Left colon (tissue), 2 donors: ENCODE results near the gene LORICRIN. TPM values are rescaled to one million over a fixed set of nuclear protein-coding genes. Genes with fewer than 3 reads are reported as not detected.

Source experiments
- ATAC-seq: fragments of 200-7000 bp; cut with Tn5 transposase; one replicate; pipeline ENCODE4 v1.9.1; 2020; ENCODE audit warnings: mild to moderate bottlenecking, moderate library complexity
- DNase-seq, 2 donors: peaks; one replicate each; pipeline ENCODE4 v3.0.0-alpha.2; 2020
- intact Hi-C, 2 donors: fragments of 100-400 bp; cut with DNase I in 1 of 2; cut with micrococcal nuclease in 1 of 2; formaldehyde crosslinking; loops; one replicate each; pipeline versions ENCODE4 v1.11.2 to v1.14.0; 2022; cut with DNase I, micrococcal nuclease
- total RNA-seq, 2 donors: library from RNA; stranded (reverse); fragmentation: NEBNext Ultra II Directional; extraction: Animal tissue kit (Norgen Biotek cat#: 25700); gene quantifications; one replicate each; pipeline ENCODE4 v1.2.1, GENCODE V29; 2021
- donor health status: DM: no; HTN: no; CAD: no.
- donor health status: DM: yes; HTN: yes; CAD: no.

Gene LORICRIN
- total RNA-seq, 2 donors from 2014 or later: not detected

GRCh38 chr1:153292185-153292584 is 32.7 kb downstream of the LORICRIN start:
- intact Hi-C loops: no loop called here
- ATAC-seq (no peak), DNase-seq (no peak)

DNA sequence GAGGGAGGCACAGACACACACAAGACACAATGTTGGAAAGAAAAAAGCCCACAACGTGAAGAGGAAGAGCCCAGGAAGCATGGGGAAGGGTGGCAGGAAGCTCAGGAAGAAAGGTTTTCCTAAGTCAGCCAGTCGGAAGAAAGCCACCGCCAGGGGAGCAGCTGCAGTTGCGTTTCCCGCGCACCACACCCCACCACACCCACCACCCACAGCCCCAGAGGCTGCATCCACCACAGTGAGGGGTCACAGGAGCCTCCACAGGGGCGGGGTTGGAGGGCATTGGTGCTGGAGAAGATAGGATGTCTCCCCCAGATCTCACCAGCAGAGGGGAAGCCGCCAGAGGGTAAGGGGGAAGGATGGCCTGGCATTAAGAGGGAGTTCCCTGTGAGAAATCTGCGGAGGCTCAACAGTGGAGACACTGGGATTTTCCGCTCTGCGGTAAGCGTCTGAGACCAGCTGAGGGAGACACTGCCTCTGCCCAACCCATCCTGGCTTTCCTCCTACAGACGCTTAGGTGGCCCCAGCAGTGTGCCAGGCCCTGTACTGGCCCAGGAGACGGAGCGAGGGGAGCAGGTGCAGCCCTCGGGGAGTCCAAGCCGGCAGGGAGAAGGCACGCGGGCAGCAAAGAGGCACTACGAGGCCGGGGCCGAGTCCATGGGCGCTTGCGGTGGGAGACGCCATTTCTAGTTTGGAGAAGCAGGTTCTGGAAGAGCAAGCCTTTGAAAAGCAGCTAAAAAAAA is 33.4 kb downstream of the LORICRIN start:
- no peak for ATAC-seq
- no peak for DNase-seq
- intact Hi-C loops: no loop called here

DNA sequence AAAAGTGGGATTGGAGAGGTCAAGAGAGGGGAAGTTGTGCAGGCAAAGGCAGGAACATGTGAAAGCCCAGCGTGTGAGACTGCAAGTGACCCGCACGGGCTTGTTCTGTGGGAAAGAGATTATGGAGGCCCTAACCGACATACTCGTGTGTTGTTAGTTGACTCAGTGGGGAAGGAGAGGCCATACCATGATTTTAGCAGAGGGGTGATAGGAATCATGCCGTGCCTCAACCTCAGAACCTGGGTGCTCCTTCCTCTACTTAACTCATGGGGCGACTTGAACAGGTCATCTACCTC is 33.9 kb downstream of the LORICRIN start:
- DNase-seq: no peak
- intact Hi-C loops: no loop called here
- no peak for ATAC-seq

GRCh38 chr1:153293851-153294250 is 34.4 kb downstream of the LORICRIN start:
- ATAC-seq: no peak
- intact Hi-C loops: no loop called here
- no peak for DNase-seq

- intact Hi-C loops: no loop called here
These were observed 42.8 kb downstream of the LORICRIN start for GRCh38 chr1:153302308-153302707.

GRCh38 chr1:153305682-153306081 is 46.2 kb downstream of the LORICRIN start:
- DNase-seq: no peak
- intact Hi-C loops: no loop called here
- ATAC-seq: no peak

More at GRCh38 chr1:153302308-153302707, 42.8 kb downstream of the LORICRIN start:
- DNase-seq (no peak), ATAC-seq (no peak)

DNA sequence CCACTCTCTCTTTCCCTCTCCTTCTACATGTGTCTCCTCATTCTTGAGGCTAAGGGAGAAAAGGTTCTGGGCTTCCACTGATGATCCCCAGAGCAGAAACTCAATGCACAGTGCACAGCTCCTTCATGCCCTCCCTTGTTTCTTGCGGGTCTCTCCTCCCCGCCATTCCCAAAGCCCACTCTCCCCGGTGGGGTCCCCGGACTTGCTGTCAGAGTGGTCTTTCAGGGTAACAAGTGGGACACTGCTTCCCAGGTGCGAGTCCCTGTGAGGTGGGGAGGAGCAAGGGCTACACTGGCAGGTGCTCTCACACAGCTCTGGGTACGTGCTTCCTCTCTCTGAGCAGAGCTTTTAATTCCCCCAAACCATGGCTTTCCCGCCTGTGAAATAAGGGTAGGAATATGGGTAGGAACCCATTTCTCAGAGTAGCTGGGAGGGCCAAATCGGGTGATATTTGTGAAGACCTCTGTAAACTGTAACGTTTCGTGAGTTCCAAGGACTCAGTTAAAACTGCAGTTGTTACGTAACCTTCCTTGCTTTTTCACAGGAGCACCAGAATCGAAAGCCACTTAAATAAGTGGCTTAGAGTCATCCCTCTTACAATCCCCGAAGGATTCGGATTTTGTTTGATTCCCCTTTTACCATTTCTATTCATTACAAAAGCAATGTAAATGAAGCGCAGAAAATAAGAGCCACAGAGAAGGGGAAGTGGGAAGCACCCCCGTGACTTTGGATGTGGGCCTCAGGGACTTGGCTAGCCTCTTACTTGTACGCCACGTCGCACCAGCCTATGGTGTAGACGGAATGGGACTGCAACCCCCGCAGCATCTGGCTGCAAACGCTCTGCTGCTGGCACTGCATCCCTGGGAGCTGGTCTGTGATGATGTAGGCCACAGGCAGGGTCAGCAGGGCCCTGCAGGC is 47.1 kb downstream of the LORICRIN start:
- ATAC-seq (no peak), DNase-seq (no peak)
- intact Hi-C loops: no loop called here

DNA sequence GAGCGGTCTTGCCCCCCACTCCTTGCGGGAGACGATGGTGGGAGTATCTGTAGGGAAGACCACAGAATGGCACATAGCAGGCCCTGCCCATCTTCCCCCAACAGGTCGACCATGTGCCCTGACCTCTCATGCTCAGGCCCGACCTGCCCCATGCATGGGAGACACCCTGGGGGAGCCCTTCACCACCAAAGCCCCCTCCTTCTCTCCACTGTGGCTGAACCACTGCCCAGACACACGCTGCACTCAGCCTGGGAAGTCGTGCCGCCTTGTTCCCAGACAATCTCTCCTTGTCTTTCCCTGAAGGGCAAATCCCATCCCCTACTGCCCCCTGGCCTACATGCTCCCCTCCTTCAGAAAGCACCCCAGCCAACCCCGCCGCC is 47.7 kb downstream of the LORICRIN start:
- intact Hi-C loops: no loop called here
- DNase-seq (no peak), ATAC-seq (no peak)

DNA sequence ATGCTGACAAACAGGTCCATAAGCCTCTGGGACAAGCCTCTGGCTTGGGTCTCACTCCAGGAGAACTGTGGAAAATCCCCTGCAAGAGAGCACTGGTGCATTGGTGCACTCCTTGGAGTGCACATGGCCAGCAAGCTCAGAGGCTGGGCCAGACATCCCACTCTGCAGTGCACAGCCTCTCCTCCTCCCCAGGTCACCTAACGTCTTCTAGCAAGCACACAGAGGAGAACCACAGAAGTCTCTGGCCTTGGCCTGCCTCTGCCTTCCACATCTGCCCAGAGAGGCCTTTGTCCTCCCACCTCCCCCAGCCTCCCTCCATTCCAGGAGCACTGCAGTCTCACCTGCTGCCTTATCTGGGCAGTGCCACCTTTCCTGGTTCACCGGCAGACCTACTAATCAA is 49.1 kb downstream of the LORICRIN start:
- ATAC-seq (no peak), DNase-seq (no peak)
- intact Hi-C loops: no loop called here

GRCh38 chr1:153309441-153309840 is 50.0 kb downstream of the LORICRIN start:
- intact Hi-C loops: no loop called here
- ATAC-seq (no peak), DNase-seq (no peak)

- DNase-seq (no peak), ATAC-seq (no peak)
- intact Hi-C loops: no loop called here
These were observed 51.0 kb downstream of the LORICRIN start for GRCh38 chr1:153310526-153310925.

Other genes with a start within 250 kb of the LORICRIN start
- not detected for gene SPRR1B, start 228.5 kb upstream of the LORICRIN start, total RNA-seq
- gene SPRR2D, start 218.6 kb upstream of the LORICRIN start, total RNA-seq: not detected
- not detected for gene SPRR2A, start 202.2 kb upstream of the LORICRIN start, total RNA-seq
- not detected for gene SPRR2B, start 188.1 kb upstream of the LORICRIN start, total RNA-seq
- gene SPRR2E, start 165.2 kb upstream of the LORICRIN start, total RNA-seq: not detected
- not detected for gene SPRR2F, start 146.2 kb upstream of the LORICRIN start, total RNA-seq
- gene SPRR2G, start 108.8 kb upstream of the LORICRIN start, total RNA-seq: not detected
- not detected for gene LELP1, start 56.3 kb upstream of the LORICRIN start, total RNA-seq
- gene PRR9, start 42.1 kb upstream of the LORICRIN start, total RNA-seq: not detected
- gene PGLYRP3, start 53.3 kb downstream of the LORICRIN start, total RNA-seq: not detected
- gene PGLYRP4, start 89.2 kb downstream of the LORICRIN start, total RNA-seq: not detected
- gene S100A9, start 98.2 kb downstream of the LORICRIN start, total RNA-seq: 10 to 100 TPM in 1 of 2 donors, 1 to 10 TPM in 1; 9.2 to 21.0 TPM
- gene S100A12, start 115.9 kb downstream of the LORICRIN start, total RNA-seq: under 1 TPM in 1 of 2 donors, not detected in 1; 0.85 TPM
- 1 to 10 TPM; 1.2 to 6.7 TPM for gene S100A8, start 131.4 kb downstream of the LORICRIN start, total RNA-seq
- gene S100A7A, start 156.8 kb downstream of the LORICRIN start, total RNA-seq: not detected
- gene S100A7, start 201.0 kb downstream of the LORICRIN start, total RNA-seq: not detected